IPS-15b (cell line): ENCODE data around the gene UFSP1.

ENCODE experiments used
- H3K27me3 ChIP-seq: one replicate; pipeline ENCODE4 v1.6.1; 2013; ENCODE audit warnings: low read length; ENCODE audit not compliant: control insufficient read depth, insufficient read depth
- H3K36me3 ChIP-seq: one replicate; pipeline ENCODE4 v1.6.1; 2013; ENCODE audit warnings: low read length; ENCODE audit not compliant: control insufficient read depth, insufficient read depth
- H3K4me1 ChIP-seq: one replicate; pipeline ENCODE4 v1.6.1; 2013; ENCODE audit warnings: mild to moderate bottlenecking, low read length; ENCODE audit not compliant: control insufficient read depth, insufficient read depth
- H3K4me3 ChIP-seq: one replicate; pipeline ENCODE4 v1.5.1; 2013; ENCODE audit warnings: low read depth, low read length
- H3K9ac ChIP-seq: one replicate; pipeline ENCODE4 v1.6.1; 2013; ENCODE audit warnings: low read depth, mild to moderate bottlenecking, low read length
- H3K9me3 ChIP-seq: one replicate; pipeline ENCODE4 v1.6.1; 2013; ENCODE audit warnings: mild to moderate bottlenecking, low read length; ENCODE audit not compliant: control insufficient read depth, insufficient read depth

UFSP1 gene

GRCh38 chr7:100885440-100886141, 3.9 kb downstream of the UFSP1 start:
- Histone ChIP-seq H3K4me3 (no peak overlapping the region), H3K4me1 (peaks cover 10% of the 10 kb centered on the region), H3K9ac (no peak overlapping the region), H3K9me3 (no peaks in the 10 kb centered on the region), H3K36me3 (peaks cover 78% of the 10 kb centered on the region), H3K27me3 (no peaks in the 10 kb centered on the region)

GRCh38 chr7:100884736-100885439, 4.6 kb downstream of the UFSP1 start:
- Histone ChIP-seq H3K36me3 (peaks cover 80% of the 10 kb centered on the region), H3K4me3 (no peak overlapping the region), H3K4me1 (peaks cover 10% of the 10 kb centered on the region), H3K27me3 (no peaks in the 10 kb centered on the region), H3K9me3 (no peaks in the 10 kb centered on the region), H3K9ac (no peak overlapping the region)

GRCh38 chr7:100882785-100883526, 6.6 kb downstream of the UFSP1 start:
- Histone ChIP-seq H3K4me3 (no peak overlapping the region), H3K27me3 (no peaks in the 10 kb centered on the region), H3K4me1 (peaks cover 2% of the 10 kb centered on the region), H3K36me3 (peaks cover 71% of the 10 kb centered on the region), H3K9me3 (no peaks in the 10 kb centered on the region), H3K9ac (peak overlapping the region; percentile 8)

- H3K36me3 ChIP-seq = peaks cover 65% of the 10 kb centered on the region
Measured at GRCh38 chr7:100882201-100882600, 7.3 kb downstream of the UFSP1 start.

GRCh38 chr7:100881136-100881535, 8.4 kb downstream of the UFSP1 start:
- H3K36me3 ChIP-seq = peaks cover 61% of the 10 kb centered on the region
- H3K9ac ChIP-seq = no peak overlapping the region
- no peaks in the 10 kb centered on the region for H3K27me3 ChIP-seq
- peaks cover 3% of the 10 kb centered on the region for H3K4me1 ChIP-seq
- H3K9me3 ChIP-seq = no peaks in the 10 kb centered on the region
- H3K4me3 ChIP-seq = no peak overlapping the region

More at GRCh38 chr7:100882201-100882600, 7.3 kb downstream of the UFSP1 start:
- no peak overlapping the region for H3K9ac ChIP-seq
- H3K27me3 ChIP-seq = no peaks in the 10 kb centered on the region
- H3K4me1 ChIP-seq = peaks cover under 1% of the 10 kb centered on the region
- H3K4me3 ChIP-seq = no peak overlapping the region
- H3K9me3 ChIP-seq = no peaks in the 10 kb centered on the region

DNA sequence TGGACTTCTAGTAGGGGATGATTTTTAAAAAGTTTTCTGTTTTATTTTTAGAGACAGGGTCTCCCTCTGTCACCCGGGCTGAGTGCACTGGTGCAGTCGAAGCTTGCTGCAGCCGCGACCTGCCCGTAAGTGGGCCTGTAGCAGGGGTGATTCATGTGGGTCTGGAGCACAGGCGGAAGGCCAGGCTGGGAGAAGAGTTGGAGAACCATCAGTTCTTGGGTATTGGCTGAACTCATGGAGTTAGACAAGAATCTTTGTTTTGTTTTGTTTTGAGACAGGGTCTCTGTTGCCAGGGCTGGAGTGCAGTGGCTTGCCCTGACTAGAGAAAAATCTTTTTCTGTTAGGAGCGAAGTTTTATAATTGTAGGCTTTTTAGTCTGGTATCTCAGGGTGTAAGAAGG, 8.9 kb downstream of the UFSP1 start:
- peaks cover 56% of the 10 kb centered on the region for H3K36me3 ChIP-seq

DNA sequence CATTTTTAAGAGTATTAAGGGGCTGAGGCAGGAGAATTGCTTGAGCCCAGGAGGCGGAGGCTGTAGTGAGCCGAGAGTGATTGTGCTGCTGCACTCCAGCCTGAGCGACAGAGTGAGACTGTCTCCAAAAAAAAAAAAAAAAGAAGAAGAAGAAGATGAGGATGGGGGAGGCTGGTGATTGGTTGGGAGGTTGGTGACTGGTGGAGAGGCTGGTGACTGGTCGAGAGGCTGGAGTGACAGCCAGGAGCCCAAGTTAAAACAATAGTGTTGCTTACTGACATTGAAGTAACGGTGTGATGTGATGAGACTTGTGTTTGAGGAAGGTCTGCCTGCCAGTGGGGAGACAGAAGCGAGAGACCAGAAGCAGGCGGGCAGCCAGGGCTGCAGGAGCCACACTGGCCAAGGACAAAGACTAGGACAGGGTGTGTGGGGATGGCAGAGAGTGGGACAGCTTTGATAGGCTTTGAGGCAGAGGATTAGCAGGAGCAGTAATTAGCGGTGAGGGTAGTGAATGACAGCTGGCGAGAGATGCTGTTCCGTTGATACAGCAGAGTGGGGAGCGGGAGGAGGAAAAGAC, 9.7 kb downstream of the UFSP1 start:
- Histone ChIP-seq H3K27me3 (no peaks in the 10 kb centered on the region), H3K4me1 (peaks cover 3% of the 10 kb centered on the region), H3K36me3 (peaks cover 50% of the 10 kb centered on the region), H3K9me3 (no peaks in the 10 kb centered on the region), H3K9ac (no peak overlapping the region), H3K4me3 (no peak overlapping the region)

More for the DNA sequence above, 8.9 kb downstream of the UFSP1 start:
- Histone ChIP-seq H3K9me3 (no peaks in the 10 kb centered on the region), H3K27me3 (no peaks in the 10 kb centered on the region), H3K4me1 (peaks cover 3% of the 10 kb centered on the region), H3K4me3 (no peak overlapping the region), H3K9ac (no peak overlapping the region)

GRCh38 chr7:100878685-100879084, 10.8 kb downstream of the UFSP1 start:
- Histone ChIP-seq H3K9me3 (no peaks in the 10 kb centered on the region), H3K27me3 (no peaks in the 10 kb centered on the region), H3K4me3 (no peak overlapping the region), H3K4me1 (peaks cover 3% of the 10 kb centered on the region), H3K9ac (no peak overlapping the region), H3K36me3 (peaks cover 40% of the 10 kb centered on the region)

GRCh38 chr7:100878013-100878412, 11.5 kb downstream of the UFSP1 start:
- peaks cover 35% of the 10 kb centered on the region for H3K36me3 ChIP-seq
- peaks cover 3% of the 10 kb centered on the region for H3K4me1 ChIP-seq
- no peak overlapping the region for H3K4me3 ChIP-seq
- no peaks in the 10 kb centered on the region for H3K9me3 ChIP-seq
- H3K9ac ChIP-seq = no peak overlapping the region
- H3K27me3 ChIP-seq = no peaks in the 10 kb centered on the region

GRCh38 chr7:100875356-100875751, 14.2 kb downstream of the UFSP1 start:
- Histone ChIP-seq H3K4me1 (peaks cover 3% of the 10 kb centered on the region), H3K36me3 (peaks cover 35% of the 10 kb centered on the region), H3K9ac (peak overlapping the region; percentile 89)

DNA sequence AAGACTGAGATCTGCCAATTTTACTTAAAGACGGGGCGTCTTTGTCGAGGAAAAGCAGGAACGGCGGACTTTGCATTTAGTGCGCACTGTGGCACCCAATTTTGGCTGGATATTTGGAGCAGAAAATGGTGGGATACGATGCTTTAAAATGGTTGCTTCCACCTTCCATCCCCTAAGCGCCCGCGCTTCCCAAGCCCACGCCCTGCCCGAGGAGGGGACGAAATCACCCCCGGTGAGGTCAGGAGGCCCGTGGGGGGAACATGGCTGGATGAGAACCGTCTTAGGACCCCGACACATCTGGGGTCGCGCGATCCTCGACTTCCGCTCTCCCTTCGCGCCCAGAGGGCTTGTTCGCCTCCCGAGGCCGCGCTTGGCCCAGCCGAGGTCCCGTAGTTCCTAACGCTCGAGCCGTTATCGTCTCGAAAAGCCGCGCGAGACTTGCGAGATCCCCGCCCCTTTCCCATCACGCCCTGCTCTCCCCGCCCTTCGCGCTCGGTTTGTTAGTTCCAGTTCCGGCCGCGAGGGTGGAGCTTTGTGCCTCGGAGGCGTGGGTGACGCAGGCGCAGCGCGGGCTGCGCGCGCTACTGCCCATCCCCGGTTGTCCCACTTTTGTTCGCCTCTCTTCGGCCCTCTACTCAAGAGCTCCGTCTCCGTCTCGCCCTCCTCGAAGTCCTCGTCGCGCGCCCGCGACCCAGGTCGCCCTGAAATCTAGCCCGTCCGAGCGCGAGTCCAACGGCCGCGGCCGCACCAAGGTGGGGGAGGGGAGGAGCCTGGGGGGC, 14.7 kb downstream of the UFSP1 start, which contains the start of gene SRRT:
SRRT (plus strand) TSS at position 527 of the 779 bp plus-strand sequence. CDS start 488 bp downstream, outside the sequence.
- peaks cover 37% of the 10 kb centered on the region for H3K36me3 ChIP-seq
- peak within 1 kb of the TSS; percentile 97 for H3K4me3 ChIP-seq
- H3K27me3 ChIP-seq = no peaks in the 10 kb centered on the region
- H3K4me1 ChIP-seq = peaks cover 3% of the 10 kb centered on the region
- H3K9me3 ChIP-seq = no peaks in the 10 kb centered on the region
- peak within 1 kb of the TSS; percentile 96 for H3K9ac ChIP-seq

More at GRCh38 chr7:100875356-100875751, 14.2 kb downstream of the UFSP1 start:
- no peaks in the 10 kb centered on the region for H3K9me3 ChIP-seq
- no peaks in the 10 kb centered on the region for H3K27me3 ChIP-seq
- H3K4me3 ChIP-seq = peak overlapping the region; percentile 97
